Ishikawa (cell line): Measurements from ENCODE around the gene SYNDIG1.

Experiments used
- EP300 ChIP-seq: IDR thresholded peaks from 2 replicates; pipeline ENCODE4 v1.6.1; 2012; ENCODE audit warnings: borderline replicate concordance
- NFIC ChIP-seq: IDR thresholded peaks from 2 replicates; pipeline ENCODE4 v1.6.1; 2012
- RAD21 ChIP-seq: IDR thresholded peaks from 2 replicates; pipeline ENCODE4 v1.6.1; 2012; ENCODE audit warnings: low read depth

GRCh38 chr20:24477831-24478547 is 8.6 kb downstream of the SYNDIG1 start:
- no peak for TF ChIP-seq EP300
- no peak for TF ChIP-seq NFIC
- no peak for TF ChIP-seq RAD21
